Mammary epithelial cell (primary cell): ENCODE results near the gene CHAC1.

Experiments used
- CTCF ChIP-seq, 2 donors: IDR thresholded peaks in 1 of 2; conservative IDR thresholded peaks in 1 of 2; 2 replicates each; pipeline ENCODE4 v1.5.1; 2011 to 2012; ENCODE audit warnings: inconsistent platforms in 2 of 2, low read length in 2 of 2, mild to moderate bottlenecking in 2 of 2, control low read depth in 1 of 2, low read depth in 1 of 2; ENCODE audit not compliant: insufficient read depth in 1 of 2; ENCODE audit errors: extremely low read depth in 1 of 2
- EZH2 ChIP-seq: IDR thresholded peaks from 2 replicates; pipeline ENCODE4 v1.6.1; 2012; ENCODE audit warnings: low read length, inconsistent platforms, borderline replicate concordance

- TF ChIP-seq CTCF (conservative IDR thresholded peaks at IDR 0.05 in 1 of 2, IDR thresholded peaks at IDR 0.05 in 1 of 2; ENCODE audit: extremely low read depth in 1 of 2, insufficient read depth in 1 of 2, low read depth in 1 of 2, low read length in 2 of 2) (no peak), EZH2 (no peak)
Observed at GRCh38 chr15:40908095-40908494, 45.2 kb upstream of the CHAC1 start.
